Measurements from ENCODE around the gene FAM107B.

The FAM107B gene

GRCh38 chr10:14573666-14574261 is 200.9 kb downstream of the FAM107B start:
- H3K4me3 ChIP-seq (ENCODE audit: low read depth, low read length): no peak overlapping the region
- H3K27ac ChIP-seq (ENCODE audit: extremely low read depth, low read depth, low read length): no peak overlapping the region
- POLR2A ChIA-PET: no interaction called here
- TF ChIP-seq PRDM10 (tag by site-specific recombination; IDR thresholded peaks at IDR 0.05): peak; percentile 44
- TF ChIP-seq ZNF426 (tag by site-specific recombination; IDR thresholded peaks at IDR 0.05): no peak
- no peak for TF ChIP-seq SP7 (tag by site-specific recombination; IDR thresholded peaks at IDR 0.05)
- TF ChIP-seq GLI4 (tag by site-specific recombination; IDR thresholded peaks at IDR 0.05): no peak
- TF ChIP-seq FEZF1 (tag by site-specific recombination; IDR thresholded peaks at IDR 0.05): 0 out of 2 replicates have a peak, but pooled peaks have one; percentile 19
- TF ChIP-seq ZBTB17 (tag by site-specific recombination; IDR thresholded peaks at IDR 0.05): peak; percentile 58; the same call in 1 of the 2 replicates
- no peak for TF ChIP-seq ZBTB49 (tag by site-specific recombination; IDR thresholded peaks at IDR 0.05; ENCODE audit: low read depth)
- no peak for TF ChIP-seq GLIS1 (tag by site-specific recombination; IDR thresholded peaks at IDR 0.05)
- no peak for TF ChIP-seq ZNF354C (tag by site-specific recombination; IDR thresholded peaks at IDR 0.05; ENCODE audit: borderline replicate concordance, low read depth)
- no peak for TF ChIP-seq ZNF624 (tag by site-specific recombination; IDR thresholded peaks at IDR 0.05)
- TF ChIP-seq ZNF677 (tag by site-specific recombination; IDR thresholded peaks at IDR 0.05): no peak
- TF ChIP-seq ZSCAN4 (tag by site-specific recombination; IDR thresholded peaks at IDR 0.05): no peak
- TF ChIP-seq ZNF335 (tag by site-specific recombination; conservative IDR thresholded peaks at IDR 0.05): peak; percentile 33; the same call in 1 of the 2 replicates
- TF ChIP-seq ZNF391 (tag by site-specific recombination; IDR thresholded peaks at IDR 0.05; ENCODE audit: borderline replicate concordance, low read depth): no peak
- TF ChIP-seq ZNF398 (tag by site-specific recombination; IDR thresholded peaks at IDR 0.05): 0 out of 2 replicates have a peak, but pooled peaks have one; percentile 19
- TF ChIP-seq ZNF776 (tag by site-specific recombination; IDR thresholded peaks at IDR 0.05; ENCODE audit: borderline replicate concordance): no peak
- peak; percentile 28; the same call in 1 of the 2 replicates for TF ChIP-seq ZBTB20 (tag by site-specific recombination; IDR thresholded peaks at IDR 0.05)
- no peak for TF ChIP-seq TCF7L2 (IDR thresholded peaks at IDR 0.05; ENCODE audit: borderline replicate concordance, low read depth, low read length)
- TF ChIP-seq ELK4 (IDR thresholded peaks at IDR 0.05; ENCODE audit: borderline replicate concordance, low read depth, low read length): no peak
- TF ChIP-seq ZFHX2 (tag by site-specific recombination; conservative IDR thresholded peaks at IDR 0.05): no peak
- no peak for TF ChIP-seq ZNF664 (tag by site-specific recombination; IDR thresholded peaks at IDR 0.05)
- TF ChIP-seq ZNF24 (tag by site-specific recombination; IDR thresholded peaks at IDR 0.05): no peak
- TF ChIP-seq YY2 (tag by site-specific recombination; IDR thresholded peaks at IDR 0.05): no peak
- TF ChIP-seq ZNF747 (tag by site-specific recombination; IDR thresholded peaks at IDR 0.05): no peak
- TF ChIP-seq RBAK (tag by site-specific recombination; IDR thresholded peaks at IDR 0.05): no peak
- no peak for TF ChIP-seq ZNF174 (tag by site-specific recombination; IDR thresholded peaks at IDR 0.05)
- TF ChIP-seq SCRT1 (tag by site-specific recombination; IDR thresholded peaks at IDR 0.05; ENCODE audit: borderline replicate concordance): no peak
- no peak for TF ChIP-seq ZNF132 (tag by site-specific recombination; IDR thresholded peaks at IDR 0.05; ENCODE audit: borderline replicate concordance)
- no peak for TF ChIP-seq ZNF138 (tag by site-specific recombination; IDR thresholded peaks at IDR 0.05; ENCODE audit: borderline replicate concordance)

More at GRCh38 chr10:14573666-14574261, 200.9 kb downstream of the FAM107B start:
- CTCF ChIA-PET: no interaction called here
- H3K9me3 ChIP-seq (ENCODE audit: control insufficient read depth, insufficient read depth, low read depth, low read length): no peaks in the 10 kb centered on the region
- peaks cover 26% of the 10 kb centered on the region for H3K4me1 ChIP-seq (ENCODE audit: control insufficient read depth, insufficient read depth, low read length)
- H3K36me3 ChIP-seq (ENCODE audit: control insufficient read depth in 2 of 2, insufficient read depth in 1 of 2, low read length in 2 of 2): no peaks in the 10 kb centered on the region; a peak in 1 of 3 replicates

Data from HEK293 (cell line).